ENCODE results near the gene TDG.

DNA sequence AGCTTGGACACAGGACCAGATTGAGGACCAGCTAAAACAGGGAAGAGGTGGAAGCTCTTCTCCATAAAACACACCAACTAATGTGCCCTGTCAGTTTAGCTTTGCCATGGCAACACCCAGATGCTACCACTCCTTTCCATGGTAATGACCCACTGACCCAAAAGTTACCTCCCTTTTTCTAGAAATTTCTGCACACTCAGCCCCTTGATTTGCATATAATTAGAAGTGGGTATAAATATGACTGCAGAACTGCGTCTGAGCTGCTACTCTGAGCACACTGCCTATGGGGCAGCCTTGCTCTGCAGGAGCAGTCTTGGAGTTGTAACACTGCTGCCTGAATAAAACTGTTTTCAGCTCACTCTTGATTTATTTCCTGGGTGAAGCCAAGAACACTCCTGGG lies 3.2 kb upstream of the TDG start:
- TF ChIP-seq, protein P1, sequence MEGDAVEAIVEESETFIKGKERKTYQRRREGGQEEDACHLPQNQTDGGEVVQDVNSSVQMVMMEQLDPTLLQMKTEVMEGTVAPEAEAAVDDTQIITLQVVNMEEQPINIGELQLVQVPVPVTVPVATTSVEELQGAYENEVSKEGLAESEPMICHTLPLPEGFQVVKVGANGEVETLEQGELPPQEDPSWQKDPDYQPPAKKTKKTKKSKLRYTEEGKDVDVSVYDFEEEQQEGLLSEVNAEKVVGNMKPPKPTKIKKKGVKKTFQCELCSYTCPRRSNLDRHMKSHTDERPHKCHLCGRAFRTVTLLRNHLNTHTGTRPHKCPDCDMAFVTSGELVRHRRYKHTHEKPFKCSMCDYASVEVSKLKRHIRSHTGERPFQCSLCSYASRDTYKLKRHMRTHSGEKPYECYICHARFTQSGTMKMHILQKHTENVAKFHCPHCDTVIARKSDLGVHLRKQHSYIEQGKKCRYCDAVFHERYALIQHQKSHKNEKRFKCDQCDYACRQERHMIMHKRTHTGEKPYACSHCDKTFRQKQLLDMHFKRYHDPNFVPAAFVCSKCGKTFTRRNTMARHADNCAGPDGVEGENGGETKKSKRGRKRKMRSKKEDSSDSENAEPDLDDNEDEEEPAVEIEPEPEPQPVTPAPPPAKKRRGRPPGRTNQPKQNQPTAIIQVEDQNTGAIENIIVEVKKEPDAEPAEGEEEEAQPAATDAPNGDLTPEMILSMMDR (IDR thresholded peaks at IDR 0.05): no peak
- TF ChIP-seq MXD4 (CRISPR knock-in tag; IDR thresholded peaks at IDR 0.05; ENCODE audit: borderline replicate concordance) (no peak), SP1 (CRISPR knock-in tag; conservative IDR thresholded peaks at IDR 0.05) (no peak), ETV6 (CRISPR knock-in tag; IDR thresholded peaks at IDR 0.05) (no peak)
- TF ChIP-seq, protein P2, sequence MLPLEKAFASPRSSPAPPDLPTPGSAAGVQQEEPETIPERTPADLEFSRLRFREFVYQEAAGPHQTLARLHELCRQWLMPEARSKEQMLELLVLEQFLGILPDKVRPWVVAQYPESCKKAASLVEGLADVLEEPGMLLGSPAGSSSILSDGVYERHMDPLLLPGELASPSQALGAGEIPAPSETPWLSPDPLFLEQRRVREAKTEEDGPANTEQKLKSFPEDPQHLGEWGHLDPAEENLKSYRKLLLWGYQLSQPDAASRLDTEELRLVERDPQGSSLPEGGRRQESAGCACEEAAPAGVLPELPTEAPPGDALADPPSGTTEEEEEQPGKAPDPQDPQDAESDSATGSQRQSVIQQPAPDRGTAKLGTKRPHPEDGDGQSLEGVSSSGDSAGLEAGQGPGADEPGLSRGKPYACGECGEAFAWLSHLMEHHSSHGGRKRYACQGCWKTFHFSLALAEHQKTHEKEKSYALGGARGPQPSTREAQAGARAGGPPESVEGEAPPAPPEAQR (CRISPR knock-in tag; IDR thresholded peaks at IDR 0.05): no peak
